ENCODE measurements around the gene PLLP.
"Not testable (repeated sequence)": the region's sequence is repeated elsewhere in the genome, so short reads cannot be mapped to it uniquely, and the experiment has no call there.

Gene PLLP

DNA sequence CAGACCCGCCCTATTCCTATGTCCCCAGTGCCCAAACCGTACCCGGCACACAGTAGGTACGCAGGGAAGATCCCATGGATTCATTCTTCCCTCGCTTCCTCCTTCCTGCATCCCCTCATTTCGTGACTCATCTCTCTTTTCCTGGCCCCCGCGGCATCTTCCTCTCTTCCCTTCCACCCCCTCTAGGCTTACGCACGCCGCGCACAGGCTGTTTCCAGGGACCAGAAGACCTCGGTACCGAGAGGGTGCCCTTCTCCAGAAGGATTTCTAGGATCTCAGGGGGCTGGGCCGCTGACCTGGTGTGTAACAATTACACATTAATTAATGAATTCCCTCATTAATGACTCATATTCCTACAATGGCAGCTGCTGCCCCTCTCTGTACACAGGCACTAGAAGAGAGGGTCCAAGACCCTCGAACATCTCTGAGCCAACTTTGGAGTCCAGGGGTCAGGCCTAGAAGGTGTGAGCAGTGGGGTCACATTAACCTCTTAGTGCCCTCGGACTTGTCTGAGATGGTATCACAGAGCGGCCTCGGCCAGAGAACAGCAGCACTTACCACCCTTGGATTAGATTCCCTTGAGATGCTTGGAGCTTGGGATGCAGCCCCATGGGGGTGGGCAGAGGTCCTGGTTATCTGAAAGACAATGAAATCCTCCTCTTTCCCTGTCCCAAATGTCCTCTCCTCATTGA, 16.8 kb upstream of the PLLP start:
- DNase-seq = no peak

DNA sequence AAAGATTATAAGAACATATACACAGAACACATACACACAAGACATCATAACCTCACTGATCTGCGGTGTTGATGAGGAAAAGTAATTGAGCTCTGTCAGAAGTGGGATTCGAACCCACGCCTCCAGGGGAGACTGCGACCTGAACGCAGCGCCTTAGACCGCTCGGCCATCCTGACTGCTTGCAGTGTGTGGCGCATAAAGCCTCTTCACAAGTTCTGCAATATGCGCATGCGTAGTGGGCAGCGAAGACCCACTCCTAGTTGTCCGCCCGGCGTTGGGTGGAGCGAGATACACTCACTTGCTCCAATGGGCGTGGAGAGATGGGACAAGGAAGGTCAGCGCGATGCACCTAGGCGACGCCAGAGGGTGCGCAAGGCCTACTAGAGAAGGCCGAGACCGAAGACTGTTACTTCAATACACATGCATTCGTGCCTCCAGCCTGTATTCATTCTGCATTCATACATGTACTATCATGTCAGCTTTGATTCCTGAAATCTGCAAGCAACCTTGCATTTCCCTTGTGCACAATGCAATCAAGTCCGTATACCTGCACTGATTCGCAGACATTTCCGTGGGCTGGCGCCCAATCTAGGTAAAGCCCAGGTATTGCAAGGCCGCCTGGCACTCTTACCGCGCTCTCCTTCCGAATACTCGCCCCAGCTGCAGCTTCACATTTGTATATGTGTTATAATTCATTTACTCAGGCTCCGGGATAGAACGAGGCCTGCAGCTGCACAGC, 16.1 kb upstream of the PLLP start:
- DNase-seq = peak; percentile 91

DNA sequence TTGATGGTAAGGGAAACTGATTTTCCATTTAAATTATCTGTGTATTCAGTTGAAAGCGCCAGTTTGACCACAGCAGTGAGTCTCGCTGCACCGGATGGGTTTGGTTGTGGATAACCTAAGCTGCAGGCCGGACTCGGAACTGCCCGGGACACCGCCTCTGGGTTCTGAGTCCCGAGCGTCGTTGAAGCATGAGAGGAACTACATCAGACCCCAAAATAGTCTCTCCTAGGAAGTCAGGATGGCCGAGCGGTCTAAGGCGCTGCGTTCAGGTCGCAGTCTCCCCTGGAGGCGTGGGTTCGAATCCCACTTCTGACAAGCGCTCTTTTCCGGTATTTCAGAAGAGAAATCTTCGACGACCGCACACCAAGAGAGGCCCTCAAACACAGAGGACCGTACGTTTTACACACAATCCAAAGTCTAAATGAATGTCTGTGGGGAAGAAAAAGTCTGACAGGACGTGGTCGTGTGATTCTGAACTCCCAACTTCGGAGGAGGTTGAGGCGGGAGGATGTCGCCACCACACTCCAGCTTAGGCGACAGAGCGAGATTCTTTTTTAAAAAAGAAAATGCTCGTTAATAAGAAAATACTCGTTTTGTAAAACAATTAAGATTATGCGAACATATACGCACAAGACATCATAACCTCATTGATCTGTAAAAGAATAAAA, 15.4 kb upstream of the PLLP start:
- peak; percentile 53 for DNase-seq

DNA sequence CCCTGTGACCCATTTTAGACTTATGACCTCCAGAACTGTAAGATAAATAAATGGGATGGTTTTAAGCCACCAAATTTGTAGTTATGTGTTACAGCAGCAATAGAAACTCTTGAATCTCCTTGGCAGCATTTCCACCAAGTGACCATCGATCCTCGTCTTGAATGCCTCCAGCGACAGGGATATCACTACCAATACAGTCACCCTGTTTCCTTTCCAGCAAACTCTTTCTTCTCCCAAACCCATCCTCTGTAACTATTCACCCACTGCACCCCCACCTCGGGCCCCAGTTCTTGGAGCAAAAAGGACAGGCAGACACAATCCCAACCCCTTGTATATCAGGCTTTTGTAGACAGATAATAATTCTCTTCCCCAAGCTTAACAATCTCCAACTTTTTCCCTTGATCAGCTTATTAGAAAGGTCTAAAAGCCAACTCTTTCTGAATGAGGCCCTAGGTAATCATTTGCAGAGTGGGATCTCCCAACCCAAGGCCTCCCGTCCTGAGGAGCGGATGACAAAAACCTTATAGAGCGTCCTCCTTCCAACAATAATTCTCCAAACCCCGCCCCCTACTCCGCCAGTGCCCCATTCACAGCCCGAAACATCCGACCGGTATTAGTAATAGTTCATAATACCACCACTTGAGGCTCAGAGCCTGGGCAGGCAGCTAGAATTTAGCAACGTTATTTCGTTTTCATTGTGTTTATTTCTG, 14.7 kb upstream of the PLLP start:
- DNase-seq = no peak

GRCh38 chr16:57297856-57298255, 13.4 kb upstream of the PLLP start:
- no peak for DNase-seq

GRCh38 chr16:57289391-57290257, 5.2 kb upstream of the PLLP start:
- DNase-seq = no peak

GRCh38 chr16:57285379-57285778, 907 bp upstream of the PLLP start:
- DNase-seq = no peak

DNA sequence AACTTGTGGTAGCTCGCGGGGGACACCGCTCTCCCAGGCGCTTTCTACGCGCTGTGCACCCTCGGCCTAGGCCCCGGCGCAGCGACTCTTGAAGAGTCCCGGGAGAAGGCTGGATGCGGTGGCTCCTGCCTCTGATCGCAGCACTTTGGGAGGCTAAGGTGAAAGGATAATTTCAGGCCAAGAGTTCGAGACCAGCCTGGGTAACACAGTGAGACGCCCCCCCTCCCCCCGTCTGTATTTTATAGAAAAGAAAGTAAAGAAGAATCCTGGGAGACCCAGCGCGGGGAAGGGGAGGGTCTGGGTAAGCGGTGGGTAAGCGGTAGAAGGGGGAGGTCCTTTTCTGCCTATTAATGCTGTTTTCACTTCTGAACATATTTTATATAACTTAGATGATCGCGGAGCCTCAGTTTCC, 486 bp upstream of the PLLP start:
- no peak for DNase-seq

DNA sequence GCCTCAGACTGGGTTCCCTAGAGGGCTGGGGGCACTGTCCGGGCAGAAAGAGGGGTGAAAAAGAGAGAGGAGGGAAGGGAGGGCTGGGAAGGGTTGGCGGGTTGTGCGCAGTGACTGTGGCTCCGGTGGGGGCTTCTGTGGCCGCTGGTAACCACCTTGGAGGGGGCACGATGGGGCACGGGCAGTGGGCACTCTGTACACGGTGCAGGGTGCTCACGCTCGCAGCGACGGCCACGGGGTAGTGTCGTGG, 588 bp downstream of the PLLP start:
- DNase-seq = no peak

GRCh38 chr16:57283214-57283958, 1.1 kb downstream of the PLLP start:
- no peak for DNase-seq

- no peak for DNase-seq
Measured at GRCh38 chr16:57282510-57283213, 1.8 kb downstream of the PLLP start.

- DNase-seq = no peak
Measured at GRCh38 chr16:57281791-57282190, 2.7 kb downstream of the PLLP start.

- no peak for DNase-seq
Measured at GRCh38 chr16:57279780-57280638, 4.5 kb downstream of the PLLP start.

- DNase-seq = no peak
Measured at GRCh38 chr16:57278494-57278893, 6.0 kb downstream of the PLLP start.

GRCh38 chr16:57277586-57277985, 6.9 kb downstream of the PLLP start:
- no peak for DNase-seq

- no peak for DNase-seq
Measured at GRCh38 chr16:57276596-57276995, 7.9 kb downstream of the PLLP start.

DNA sequence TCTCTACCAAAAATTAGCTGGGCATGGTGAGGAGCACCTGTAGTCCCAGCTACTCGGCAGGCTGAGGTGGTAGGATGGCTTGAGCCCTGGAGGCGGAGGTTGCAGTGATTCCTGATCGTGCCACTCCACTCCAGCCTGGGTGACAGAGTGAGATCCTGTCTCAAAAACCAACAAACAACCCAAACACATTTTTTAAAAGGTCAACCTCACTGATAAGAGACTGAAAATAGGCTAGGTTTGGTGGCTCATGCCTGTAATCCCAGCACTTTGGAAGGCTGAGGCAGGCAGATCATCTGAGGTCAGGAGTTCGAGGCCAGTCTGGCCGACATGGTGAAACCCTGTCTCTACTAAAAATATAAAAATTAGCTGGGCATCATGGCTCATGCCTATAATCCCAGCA, 8.5 kb downstream of the PLLP start:
- DNase-seq = not testable (repeated sequence)

DNA sequence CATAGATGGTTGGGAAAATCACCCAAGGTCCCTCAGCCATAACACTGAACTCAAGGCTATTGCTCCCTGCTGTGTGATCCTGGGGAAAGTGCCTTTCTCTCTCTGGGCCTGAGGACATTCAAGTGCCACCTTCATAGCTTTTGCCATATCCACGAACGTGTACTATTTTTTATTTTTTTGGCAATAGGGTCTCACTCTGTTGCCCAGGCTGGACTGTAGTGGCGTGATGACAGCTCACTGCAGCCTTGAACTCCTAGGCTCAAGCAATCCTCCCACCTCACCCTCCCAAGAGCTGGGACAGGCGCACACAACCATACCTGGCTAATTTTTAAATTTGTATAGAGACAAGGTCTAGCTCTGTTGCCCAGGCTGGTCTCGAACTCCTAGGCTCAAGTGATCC, 10.6 kb downstream of the PLLP start:
- no peak for DNase-seq

GRCh38 chr16:57273359-57273758, 11.1 kb downstream of the PLLP start:
- no peak for DNase-seq

DNA sequence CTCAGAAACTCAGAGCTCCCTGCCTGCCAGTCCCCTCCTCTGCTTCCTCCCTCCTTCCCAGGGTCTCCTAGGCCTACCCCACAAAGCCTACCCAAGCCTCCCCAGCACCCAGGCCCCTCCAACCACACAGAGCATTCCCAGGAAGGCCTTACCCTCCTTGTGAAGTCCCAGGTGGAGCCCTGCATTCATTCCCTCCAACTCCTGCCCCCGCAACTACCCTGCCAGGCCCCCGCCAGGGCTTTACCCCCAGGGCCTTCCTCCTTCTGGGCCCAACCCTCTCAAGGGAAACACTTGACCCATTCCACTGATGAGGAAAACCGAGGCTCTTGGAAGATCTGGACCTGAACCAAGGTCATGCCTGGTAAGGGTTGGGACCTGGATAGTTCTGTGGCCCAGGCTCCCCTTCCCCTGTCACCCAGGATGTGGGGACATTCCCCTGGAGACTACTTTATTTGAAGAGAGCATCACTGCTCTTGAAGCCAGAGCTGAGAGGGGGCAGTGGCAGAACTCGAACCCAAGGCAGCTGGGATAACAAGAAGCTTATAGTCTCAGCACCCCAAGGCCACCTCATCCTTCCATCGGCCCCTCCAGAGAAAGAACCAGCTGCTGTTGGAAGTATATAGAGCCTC, 12.5 kb downstream of the PLLP start:
- DNase-seq = no peak
